ENCODE results near the gene RALBP1. TPM values are rescaled to one million over a fixed set of nuclear protein-coding genes. Genes with fewer than 3 reads are reported as not detected.

RALBP1 gene
- polyA plus RNA-seq, 1 donor (not counting 4 experiments of a cell fraction or from before 2014, with no cell fraction given), result 47.6 TPM

DNA sequence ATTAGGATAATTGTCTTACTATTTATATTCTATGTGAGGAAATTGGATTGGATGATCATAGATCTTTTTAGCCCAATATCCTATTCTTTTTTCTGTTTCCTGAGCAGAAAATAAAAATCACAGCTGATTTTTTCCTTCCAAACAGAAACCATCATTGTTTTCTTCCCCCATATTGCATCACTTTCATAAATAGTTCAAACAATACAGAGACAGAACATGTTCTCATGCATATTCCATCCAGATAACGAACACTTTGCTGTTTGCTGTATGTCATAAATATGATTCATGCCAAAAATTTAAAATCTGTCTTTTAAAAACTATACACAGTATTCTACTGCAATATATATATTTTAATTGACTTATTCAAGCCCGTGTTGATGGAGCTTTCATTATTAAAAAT is 22.0 kb upstream of the RALBP1 start:
- FAIRE-seq (no peak), DNase-seq (ENCODE audit: low read depth, low spot score) (no peak)
- Histone ChIP-seq H3K9me3 (ENCODE audit: control insufficient read depth, low read depth, low read length) (no peaks in the 10 kb centered on the region), H4K20me1 (ENCODE audit: control insufficient read depth, extremely low read depth, insufficient read depth, low read length) (no peaks in the 10 kb centered on the region), H3K4me2 (ENCODE audit: control insufficient read depth, extremely low read depth, insufficient read depth, low read depth, low read length) (peak overlapping the region; percentile 73), H3K27ac (ENCODE audit: control insufficient read depth, insufficient read depth, low read length) (peak overlapping the region; percentile 76), H3K27me3 (ENCODE audit: control insufficient read depth, extremely low read depth, insufficient read depth, low read length) (no peaks in the 10 kb centered on the region), H3K9ac (ENCODE audit: control insufficient read depth, extremely low read depth, insufficient read depth, low read length) (no peak overlapping the region), H3K4me1 (ENCODE audit: control insufficient read depth, extremely low read depth, insufficient read depth, low read length) (peaks cover 17% of the 10 kb centered on the region), H3K36me3 (ENCODE audit: control insufficient read depth in 2 of 2, extremely low read depth in 1 of 2, insufficient read depth in 2 of 2, low read length in 2 of 2) (no peaks in the 10 kb centered on the region), H3K79me2 (ENCODE audit: control insufficient read depth, insufficient read depth, low read length) (no peaks in the 10 kb centered on the region), H3K9me1 (ENCODE audit: control insufficient read depth, extremely low read depth, insufficient read depth, low read length) (no peaks in the 10 kb centered on the region), H2AFZ (ENCODE audit: control insufficient read depth, low read length) (no peak overlapping the region), H3K4me3 (ENCODE audit: control insufficient read depth in 2 of 3, extremely low read depth in 1 of 3, insufficient read depth in 2 of 3, low read depth in 1 of 3, low read length in 3 of 3) (no peak overlapping the region)
- no peak for TF ChIP-seq EZH2 (IDR thresholded peaks at IDR 0.05; ENCODE audit: low read length)
- TF ChIP-seq, protein P1, sequence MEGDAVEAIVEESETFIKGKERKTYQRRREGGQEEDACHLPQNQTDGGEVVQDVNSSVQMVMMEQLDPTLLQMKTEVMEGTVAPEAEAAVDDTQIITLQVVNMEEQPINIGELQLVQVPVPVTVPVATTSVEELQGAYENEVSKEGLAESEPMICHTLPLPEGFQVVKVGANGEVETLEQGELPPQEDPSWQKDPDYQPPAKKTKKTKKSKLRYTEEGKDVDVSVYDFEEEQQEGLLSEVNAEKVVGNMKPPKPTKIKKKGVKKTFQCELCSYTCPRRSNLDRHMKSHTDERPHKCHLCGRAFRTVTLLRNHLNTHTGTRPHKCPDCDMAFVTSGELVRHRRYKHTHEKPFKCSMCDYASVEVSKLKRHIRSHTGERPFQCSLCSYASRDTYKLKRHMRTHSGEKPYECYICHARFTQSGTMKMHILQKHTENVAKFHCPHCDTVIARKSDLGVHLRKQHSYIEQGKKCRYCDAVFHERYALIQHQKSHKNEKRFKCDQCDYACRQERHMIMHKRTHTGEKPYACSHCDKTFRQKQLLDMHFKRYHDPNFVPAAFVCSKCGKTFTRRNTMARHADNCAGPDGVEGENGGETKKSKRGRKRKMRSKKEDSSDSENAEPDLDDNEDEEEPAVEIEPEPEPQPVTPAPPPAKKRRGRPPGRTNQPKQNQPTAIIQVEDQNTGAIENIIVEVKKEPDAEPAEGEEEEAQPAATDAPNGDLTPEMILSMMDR (optimal IDR thresholded peaks at IDR 0.05 in 1 of 3, IDR thresholded peaks at IDR 0.05 in 1 of 3, conservative IDR thresholded peaks at IDR 0.05 in 1 of 3; ENCODE audit: extremely low read depth in 1 of 3, insufficient read depth in 2 of 3, low read length in 3 of 3), result no peak
- dilution Hi-C loops (cut with MboI; ENCODE audit: extremely low pct_ligation_motif_present, low sequenced_read_pairs), result no loop called here

DNA sequence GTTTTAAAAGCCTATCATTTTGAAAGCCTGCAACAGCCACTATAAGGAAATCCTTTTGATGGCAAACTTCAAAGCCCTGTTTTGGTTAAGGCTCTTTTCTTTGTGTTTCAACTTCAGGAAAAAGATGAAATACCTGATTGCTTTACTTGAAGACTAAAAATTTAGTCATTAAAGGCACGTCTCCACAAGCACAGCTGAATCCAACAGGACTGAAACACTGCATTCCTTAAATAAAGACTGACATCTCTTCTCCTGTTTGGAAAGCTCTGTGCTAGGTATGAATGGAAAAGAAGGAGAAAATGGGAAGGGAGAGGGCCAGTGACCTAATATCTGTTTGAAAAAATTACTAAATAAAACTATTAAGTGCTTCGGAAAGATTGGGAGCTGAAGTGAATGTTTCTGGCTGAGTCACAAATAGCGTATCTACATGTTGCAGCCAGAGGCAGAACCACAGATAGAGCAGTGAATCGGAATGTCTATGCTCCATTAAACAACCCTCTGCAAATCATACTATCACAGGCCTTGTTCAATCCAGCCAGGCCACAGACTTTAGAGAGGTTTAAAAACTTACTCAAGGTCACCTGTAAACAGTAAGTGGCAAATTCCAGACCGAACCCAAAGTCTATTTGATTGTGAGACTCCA is 21.1 kb upstream of the RALBP1 start:
- Histone ChIP-seq H3K9me3 (ENCODE audit: control insufficient read depth, low read depth, low read length) (no peaks in the 10 kb centered on the region), H3K4me2 (ENCODE audit: control insufficient read depth, extremely low read depth, insufficient read depth, low read depth, low read length) (peak overlapping the region; percentile 73), H3K9ac (ENCODE audit: control insufficient read depth, extremely low read depth, insufficient read depth, low read length) (peak overlapping the region; percentile 34), H3K27me3 (ENCODE audit: control insufficient read depth, extremely low read depth, insufficient read depth, low read length) (no peaks in the 10 kb centered on the region), H3K9me1 (ENCODE audit: control insufficient read depth, extremely low read depth, insufficient read depth, low read length) (no peaks in the 10 kb centered on the region), H4K20me1 (ENCODE audit: control insufficient read depth, extremely low read depth, insufficient read depth, low read length) (no peaks in the 10 kb centered on the region), H3K4me3 (ENCODE audit: control insufficient read depth in 2 of 3, extremely low read depth in 1 of 3, insufficient read depth in 2 of 3, low read depth in 1 of 3, low read length in 3 of 3) (peak overlapping the region in 2 of 3 experiments; percentile 21 to 26), H3K4me1 (ENCODE audit: control insufficient read depth, extremely low read depth, insufficient read depth, low read length) (peaks cover 17% of the 10 kb centered on the region), H3K36me3 (ENCODE audit: control insufficient read depth in 2 of 2, extremely low read depth in 1 of 2, insufficient read depth in 2 of 2, low read length in 2 of 2) (no peaks in the 10 kb centered on the region), H3K27ac (ENCODE audit: control insufficient read depth, insufficient read depth, low read length) (peak overlapping the region; percentile 76), H2AFZ (ENCODE audit: control insufficient read depth, low read length) (peak overlapping the region; percentile 84), H3K79me2 (ENCODE audit: control insufficient read depth, insufficient read depth, low read length) (no peaks in the 10 kb centered on the region)
- peak; percentile 40 for DNase-seq (ENCODE audit: low read depth, low spot score)
- peak; percentile 78 for FAIRE-seq
- TF ChIP-seq, protein P1 (optimal IDR thresholded peaks at IDR 0.05 in 1 of 3, IDR thresholded peaks at IDR 0.05 in 1 of 3, conservative IDR thresholded peaks at IDR 0.05 in 1 of 3; ENCODE audit: extremely low read depth in 1 of 3, insufficient read depth in 2 of 3, low read length in 3 of 3), result no peak
- no peak for TF ChIP-seq EZH2 (IDR thresholded peaks at IDR 0.05; ENCODE audit: low read length)
- dilution Hi-C loops (cut with MboI; ENCODE audit: extremely low pct_ligation_motif_present, low sequenced_read_pairs), result no loop called here
